HG03460 (cell line): Measurements from ENCODE around the gene ACBD6.

Experiments
- ATAC-seq: cut with Tn5 transposase; IDR thresholded peaks from one replicate; pipeline ENCODE4 v1.9.1; 2021; ENCODE audit not compliant: unreplicated experiment

The ACBD6 gene

DNA sequence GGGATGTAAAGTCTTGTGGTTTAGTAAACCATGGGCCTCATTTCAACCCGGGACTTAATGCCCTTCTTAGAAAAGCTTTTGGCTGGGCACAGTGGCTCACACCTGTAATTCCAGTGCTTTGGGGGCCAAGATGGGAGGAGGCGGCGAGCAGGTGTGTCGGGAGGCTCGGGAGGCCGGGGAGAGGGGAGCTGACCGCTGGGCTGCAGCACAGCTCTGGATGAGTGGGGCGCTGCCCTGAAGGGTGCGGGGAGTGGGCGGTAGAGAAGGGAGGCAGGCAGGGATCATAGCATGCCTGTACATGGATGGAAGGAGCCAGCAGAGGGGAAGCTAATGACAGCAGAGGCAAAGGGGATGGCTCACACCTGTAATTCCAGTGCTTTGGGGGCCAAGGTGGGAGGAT is 241.3 kb downstream of the ACBD6 start:
- no peak for ATAC-seq

DNA sequence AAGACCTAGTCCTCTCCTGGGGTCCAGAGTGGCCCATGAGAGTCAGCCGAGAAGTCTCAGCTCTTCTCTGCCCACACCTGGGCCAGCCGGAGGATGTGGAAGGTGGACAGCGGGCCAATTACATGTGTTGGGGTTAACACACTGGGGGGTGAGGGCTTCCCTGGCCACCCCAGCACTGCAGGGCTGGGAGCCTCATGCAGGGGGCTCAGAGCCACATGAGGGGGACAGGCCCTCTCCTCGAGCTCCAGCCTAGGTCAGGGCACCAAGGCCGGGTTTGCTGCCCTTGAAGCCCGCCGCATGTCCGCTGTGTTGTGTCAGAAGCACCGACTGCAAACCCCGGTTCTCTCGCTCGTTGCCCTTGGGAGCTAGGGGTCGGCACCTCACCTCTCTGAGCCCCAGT is 241.8 kb downstream of the ACBD6 start:
- no peak for ATAC-seq

GRCh38 chr1:180259431-180260338 is 242.7 kb downstream of the ACBD6 start:
- ATAC-seq: no peak

DNA sequence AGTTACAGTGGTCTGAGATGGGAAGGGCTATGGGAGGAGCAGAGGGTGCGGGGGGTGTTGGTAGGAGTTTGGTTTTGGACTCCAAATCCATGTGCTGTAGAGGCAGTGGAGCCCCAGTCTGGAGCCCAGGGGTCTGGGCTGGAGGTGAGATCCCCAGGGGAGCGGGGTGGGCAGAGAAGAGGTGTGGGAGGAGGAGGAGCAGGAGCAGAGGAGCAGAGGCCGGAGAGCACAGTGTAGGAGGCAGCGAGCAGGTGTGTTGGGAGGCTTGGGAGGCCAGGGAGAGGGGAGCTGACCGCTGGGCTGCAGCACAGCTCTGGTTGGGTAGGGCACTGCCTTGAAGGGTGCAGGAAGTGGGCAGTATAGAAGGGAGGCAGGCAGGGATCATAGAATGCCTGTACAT is 243.4 kb downstream of the ACBD6 start:
- ATAC-seq: no peak

DNA sequence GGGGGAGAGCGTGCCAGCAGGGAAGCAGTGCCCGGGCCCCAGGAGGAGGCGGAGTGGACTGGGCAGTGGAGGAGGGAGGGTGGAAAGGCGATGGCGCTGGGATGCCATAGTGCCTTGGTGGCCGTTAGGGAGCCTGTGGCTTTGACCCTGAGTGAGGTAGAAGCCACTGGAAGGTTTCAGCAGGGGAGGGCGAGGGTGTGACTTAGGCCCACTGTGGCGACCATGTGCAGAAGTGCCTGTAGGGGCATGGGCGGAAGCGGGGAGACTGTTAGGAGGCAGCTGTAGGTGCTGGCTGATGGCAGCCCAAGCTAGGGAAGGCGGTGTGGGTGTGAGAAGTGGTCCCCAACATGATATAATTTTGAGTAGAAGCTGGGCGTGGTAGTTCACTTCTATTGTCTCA is 244.1 kb downstream of the ACBD6 start:
- ATAC-seq: no peak

GRCh38 chr1:180257486-180257885 is 244.9 kb downstream of the ACBD6 start:
- ATAC-seq: no peak

GRCh38 chr1:180257028-180257386 is 245.4 kb downstream of the ACBD6 start:
- ATAC-seq: no peak

DNA sequence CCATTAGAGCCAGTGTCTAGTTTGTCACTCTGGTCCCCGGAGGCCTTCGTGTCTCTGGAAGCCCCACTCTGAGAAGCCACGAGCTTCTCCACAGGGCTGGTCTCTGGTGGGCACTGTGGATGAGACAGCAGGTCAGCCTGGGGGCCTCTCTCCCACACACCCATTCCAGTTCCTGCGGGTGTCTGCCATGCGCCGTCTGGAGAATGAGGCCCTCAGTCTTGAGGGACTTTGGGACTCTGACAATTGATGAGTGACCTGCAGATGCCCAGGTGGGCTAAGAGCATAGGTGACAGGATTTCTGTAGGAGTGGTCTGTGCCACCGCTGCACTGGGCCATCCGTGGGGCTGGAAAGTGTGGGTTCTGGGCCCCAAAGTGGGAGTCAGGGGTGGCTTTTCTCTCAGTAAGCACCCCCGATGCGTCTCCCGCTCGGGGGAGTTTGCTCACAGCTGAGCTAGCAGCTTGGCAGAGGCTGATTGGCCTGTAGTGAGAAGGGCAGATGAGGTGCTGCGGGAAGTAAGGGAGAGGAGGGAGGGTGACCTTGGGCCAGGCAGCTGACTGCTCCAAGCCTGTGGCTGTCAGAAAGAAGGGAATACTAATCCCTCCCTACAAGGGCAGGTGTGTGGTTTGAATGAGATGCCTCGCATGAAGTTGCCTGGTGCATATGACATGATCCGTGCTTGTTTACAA is 245.9 kb downstream of the ACBD6 start:
- ATAC-seq: no peak

DNA sequence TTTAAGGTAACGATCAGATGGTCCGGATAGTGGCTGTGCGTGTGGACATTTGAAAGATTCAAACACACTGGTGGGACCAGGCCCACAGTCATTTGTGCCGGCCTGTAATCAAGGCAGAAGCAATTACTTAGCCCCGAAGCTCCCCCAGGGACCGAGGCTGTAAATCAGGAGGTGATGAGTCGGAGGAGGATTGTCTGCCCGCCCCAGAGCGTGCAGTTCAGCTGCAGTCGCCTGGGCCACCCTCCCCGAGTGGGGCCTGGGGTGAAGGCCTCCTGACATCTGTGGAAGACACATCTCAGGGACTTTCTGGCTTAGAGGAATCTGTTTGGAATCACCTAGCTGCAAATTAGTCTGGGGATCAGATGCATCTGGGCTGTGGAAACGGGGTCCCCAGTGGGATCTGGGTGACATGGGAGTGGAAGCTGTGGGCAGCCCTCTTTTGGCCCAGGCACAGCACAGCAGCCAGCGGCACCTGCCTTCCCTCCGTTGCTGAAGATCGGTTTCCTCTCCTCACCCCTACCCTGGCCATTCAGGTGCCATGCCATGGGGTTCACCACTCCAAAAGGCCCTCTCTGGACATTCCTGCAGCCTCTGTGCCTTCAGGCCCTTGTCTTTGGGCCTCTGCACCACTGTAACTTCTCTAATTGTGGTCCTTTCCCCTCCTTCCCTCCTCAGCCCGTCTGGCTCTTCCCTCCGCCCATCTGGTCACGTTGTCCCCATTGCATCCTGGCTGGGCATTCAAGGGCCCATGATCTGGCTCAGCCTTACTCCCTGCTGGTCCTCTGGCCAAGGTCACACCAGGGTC is 246.6 kb downstream of the ACBD6 start:
- ATAC-seq: no peak

DNA sequence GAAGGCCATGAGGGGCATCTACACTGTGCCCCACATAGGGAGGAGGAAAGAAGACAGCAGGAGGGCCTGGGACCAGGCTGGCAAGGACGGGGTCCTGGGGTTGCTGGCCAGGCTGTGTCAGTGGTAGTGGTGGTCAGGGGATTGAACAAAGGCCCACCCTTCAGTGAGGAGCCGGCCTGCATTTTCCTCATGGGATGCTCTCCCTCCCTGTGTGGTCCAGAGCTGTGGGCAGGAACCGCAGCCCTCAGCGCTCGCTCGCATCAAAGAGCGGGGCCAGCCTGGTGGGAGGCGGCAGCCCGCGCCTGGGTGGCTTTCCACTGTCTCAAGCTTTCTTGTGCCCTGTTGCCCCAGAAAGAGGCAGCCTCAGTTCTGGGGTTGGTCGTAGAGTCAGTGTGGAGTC is 247.5 kb downstream of the ACBD6 start:
- ATAC-seq: no peak

DNA sequence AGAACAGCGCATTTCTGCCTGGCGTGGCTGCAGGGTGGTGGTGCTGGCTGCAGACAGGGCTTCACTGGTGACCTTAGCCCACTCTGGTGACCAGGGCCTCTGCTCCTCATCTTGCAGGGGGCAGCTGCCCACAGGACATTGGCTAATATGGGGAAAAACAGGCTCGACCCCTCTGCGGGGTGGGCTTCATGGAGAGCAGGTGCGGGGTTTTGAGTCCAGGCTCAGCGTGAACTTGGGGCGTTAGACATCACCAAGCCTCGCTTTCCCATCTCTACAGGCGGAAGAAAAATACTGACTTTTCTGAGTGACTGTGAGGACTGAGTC is 247.9 kb downstream of the ACBD6 start:
- no peak for ATAC-seq

GRCh38 chr1:180253585-180254495 is 248.5 kb downstream of the ACBD6 start:
- ATAC-seq: no peak

- no peak for ATAC-seq
These were observed 249.5 kb downstream of the ACBD6 start for GRCh38 chr1:180252638-180253536.

GRCh38 chr1:180251526-180252305 is 250.7 kb downstream of the ACBD6 start:
- no peak for ATAC-seq

GRCh38 chr1:180250883-180251509 is 251.4 kb downstream of the ACBD6 start:
- ATAC-seq: no peak

- no peak for ATAC-seq
These were observed 251.9 kb downstream of the ACBD6 start for GRCh38 chr1:180250499-180250770.

GRCh38 chr1:180249725-180250498 is 252.5 kb downstream of the ACBD6 start:
- ATAC-seq: no peak
